NCI-H526 treated with DMSO at 0.1 percent for 48 hours (cell line): ENCODE measurements around the gene DOCK6.

ENCODE experiments used
- DNase-seq: peaks from one replicate; lab custom pipeline; 2025; lab: John Stamatoyannopoulos, UW

DOCK6 gene

GRCh38 chr19:11261971-11262839 lies at the start of gene DOCK6:
Gene DOCK6, minus strand, starts transcription at chr19:11262524. Its CDS starts 84 bp downstream, at chr19:11262440.
- DNase-seq = no peak

GRCh38 chr19:11306337-11306736 lies 44.0 kb upstream of the DOCK6 start:
- DNase-seq = no peak

- no peak for DNase-seq
Measured at GRCh38 chr19:11304936-11305335, 42.6 kb upstream of the DOCK6 start.

GRCh38 chr19:11300811-11301120 lies 38.4 kb upstream of the DOCK6 start:
- DNase-seq = no peak

- DNase-seq = no peak
Measured at GRCh38 chr19:11299946-11300810, 37.9 kb upstream of the DOCK6 start.

GRCh38 chr19:11296264-11296663 lies 33.9 kb upstream of the DOCK6 start:
- DNase-seq = no peak

GRCh38 chr19:11295665-11296245 lies 33.4 kb upstream of the DOCK6 start, which contains the start of gene TSPAN16:
Gene TSPAN16, plus strand, starts transcription at chr19:11296160. Its CDS starts 138 bp downstream, at chr19:11296298.
- no peak for DNase-seq

GRCh38 chr19:11295180-11295579 lies 32.9 kb upstream of the DOCK6 start:
- DNase-seq = no peak

GRCh38 chr19:11293433-11294389 lies 31.4 kb upstream of the DOCK6 start:
- DNase-seq = peak; percentile 48

GRCh38 chr19:11291991-11292390 lies 29.7 kb upstream of the DOCK6 start:
- no peak for DNase-seq

- DNase-seq = no peak
Measured at GRCh38 chr19:11291415-11291814, 29.1 kb upstream of the DOCK6 start.

- no peak for DNase-seq
Measured at GRCh38 chr19:11290256-11290655, 27.9 kb upstream of the DOCK6 start.

- DNase-seq = no peak
Measured at GRCh38 chr19:11288349-11288748, 26.0 kb upstream of the DOCK6 start.

GRCh38 chr19:11286312-11286974 lies 24.1 kb upstream of the DOCK6 start:
- no peak for DNase-seq

- no peak for DNase-seq
Measured at GRCh38 chr19:11284515-11284914, 22.2 kb upstream of the DOCK6 start.

- no peak for DNase-seq
Measured at GRCh38 chr19:11281356-11282049, 19.2 kb upstream of the DOCK6 start.

GRCh38 chr19:11279505-11280236 lies 17.3 kb upstream of the DOCK6 start:
- no peak for DNase-seq

GRCh38 chr19:11278670-11279069 lies 16.3 kb upstream of the DOCK6 start:
- DNase-seq = no peak

GRCh38 chr19:11274533-11275086 lies 12.3 kb upstream of the DOCK6 start:
- no peak for DNase-seq
